Fibroblast of lung (primary cell): ENCODE data around the gene STK16. TPM values are rescaled to one million over a fixed set of nuclear protein-coding genes. Genes with fewer than 3 reads are reported as not detected.
A peak's percentile ranks its signal among the peaks of the same experiment; 100 is the strongest.

Source experiments
- DNase-seq, 2 donors: peaks; one replicate each; pipeline versions ENCODE4 v3.0.0 to v3.0.0-alpha.2; 2010; ENCODE audit warnings: low read depth in 2 of 2
- H2AFZ ChIP-seq: 2 replicates; pipeline ENCODE4 v1.5.1; 2012; ENCODE audit warnings: low read length, control low read depth, inconsistent platforms
- H3K27ac ChIP-seq: 2 replicates; pipeline ENCODE4 v1.5.1; 2011; ENCODE audit warnings: low read length, control low read depth; ENCODE audit not compliant: insufficient read depth
- H3K27me3 ChIP-seq: 2 replicates; pipeline ENCODE4 v1.5.1; 2011; ENCODE audit warnings: mild to moderate bottlenecking, low read length; ENCODE audit not compliant: control insufficient read depth, insufficient read depth
- H3K36me3 ChIP-seq: 2 replicates; pipeline ENCODE4 v1.5.1; 2011; ENCODE audit warnings: low read length; ENCODE audit not compliant: control insufficient read depth, insufficient read depth
- H3K4me1 ChIP-seq: 2 replicates; pipeline ENCODE4 v1.5.1; 2011; ENCODE audit warnings: low read length; ENCODE audit not compliant: control insufficient read depth, insufficient read depth; ENCODE audit errors: extremely low read depth
- H3K4me2 ChIP-seq: 2 replicates; pipeline ENCODE4 v1.5.1; 2011; ENCODE audit warnings: low read length, control low read depth; ENCODE audit not compliant: insufficient read depth; ENCODE audit errors: extremely low read depth
- H3K4me3 ChIP-seq, 4 experiments: fragments of 200-600 bp in 1 of 4; sonication (generic) in 1 of 4; replicated peaks in 1 of 4; 2 replicates each; pipeline ENCODE4 v1.5.1; 2011 to 2016; ENCODE audit warnings: low read length in 4 of 4, low read depth in 3 of 4, mild to moderate bottlenecking in 3 of 4, control low read depth in 2 of 4, inconsistent platforms in 1 of 4, mixed read lengths in 1 of 4; ENCODE audit not compliant: insufficient read depth in 1 of 4; ENCODE audit errors: control extremely low read depth in 1 of 4
- H3K79me2 ChIP-seq: 2 replicates; pipeline ENCODE4 v1.5.1; 2012; ENCODE audit warnings: mild to moderate bottlenecking, low read length, inconsistent platforms; ENCODE audit not compliant: control insufficient read depth, insufficient read depth
- H3K9ac ChIP-seq: 2 replicates; pipeline ENCODE4 v1.5.1; 2011; ENCODE audit warnings: mild to moderate bottlenecking, low read length, control low read depth; ENCODE audit not compliant: insufficient read depth
- H3K9me3 ChIP-seq: 2 replicates; pipeline ENCODE4 v1.5.1; 2012; ENCODE audit warnings: low read depth, low read length; ENCODE audit not compliant: control insufficient read depth, insufficient read depth
- H4K20me1 ChIP-seq: 2 replicates; pipeline ENCODE4 v1.5.1; 2011; ENCODE audit warnings: low read length; ENCODE audit not compliant: control insufficient read depth, insufficient read depth; ENCODE audit errors: extremely low read depth
- CTCF ChIP-seq, 2 donors: IDR thresholded peaks in 1 of 2; conservative IDR thresholded peaks in 1 of 2; 1 replicate in 1 of 2; 2 replicates in 1 of 2; pipeline ENCODE4 v1.5.1; 2011 to 2012; ENCODE audit warnings: low read length in 2 of 2, control low read depth in 1 of 2, inconsistent platforms in 1 of 2, low read depth in 1 of 2, mild to moderate bottlenecking in 1 of 2
- EZH2 ChIP-seq: IDR thresholded peaks from 2 replicates; pipeline ENCODE4 v1.5.1; 2012; ENCODE audit warnings: low read length, control low read depth, mild to moderate bottlenecking; ENCODE audit errors: missing control alignments
- polyA plus RNA-seq, 2 donors: library from polyadenylated mRNA; depleted of rRNA in 1 of 2; stranded (reverse) in 1 of 2; unstranded in 1 of 2; fragments of >200 nt; gene quantifications; 2 replicates each; pipeline ENCODE4 v1.2.1, GENCODE V29; 2011 to 2012; ENCODE audit warnings: missing spikeins in 1 of 2
- total RNA-seq: library from RNA; depleted of rRNA; stranded (reverse); fragments of >200 nt; gene quantifications from 2 replicates; pipeline ENCODE4 v1.2.1, GENCODE V29; 2014

The STK16 gene
- total and polyA plus RNA-seq, 2 donors (not counting 1 experiment from before 2014, with no cell fraction given), result 30.7 to 35.7 TPM

- H4K20me1 ChIP-seq, result no peaks in the 10 kb centered on the region
- peak overlapping the region; percentile 59 to 89 (median 72) for H3K4me3 ChIP-seq
- DNase-seq, result no peak
- peaks cover 16% of the 10 kb centered on the region for H3K79me2 ChIP-seq
- no peaks in the 10 kb centered on the region for H3K27me3 ChIP-seq
- peak overlapping the region; percentile 97 for H3K4me2 ChIP-seq
- H3K27ac ChIP-seq, result peak overlapping the region; percentile 81
- H3K9me3 ChIP-seq, result no peaks in the 10 kb centered on the region
- TF ChIP-seq CTCF (conservative IDR thresholded peaks at IDR 0.05 in 1 of 2, IDR thresholded peaks at IDR 0.05 in 1 of 2; ENCODE audit: low read depth in 1 of 2, low read length in 2 of 2) (no peak), EZH2 (no peak)
- H3K9ac ChIP-seq, result peak overlapping the region; percentile 91
- H2AFZ ChIP-seq, result peak overlapping the region; percentile 40
- H3K36me3 ChIP-seq, result peaks cover 15% of the 10 kb centered on the region
- H3K4me1 ChIP-seq, result peaks cover 2% of the 10 kb centered on the region
These were observed 16.4 kb upstream of the STK16 start for GRCh38 chr2:219228911-219229304.

DNA sequence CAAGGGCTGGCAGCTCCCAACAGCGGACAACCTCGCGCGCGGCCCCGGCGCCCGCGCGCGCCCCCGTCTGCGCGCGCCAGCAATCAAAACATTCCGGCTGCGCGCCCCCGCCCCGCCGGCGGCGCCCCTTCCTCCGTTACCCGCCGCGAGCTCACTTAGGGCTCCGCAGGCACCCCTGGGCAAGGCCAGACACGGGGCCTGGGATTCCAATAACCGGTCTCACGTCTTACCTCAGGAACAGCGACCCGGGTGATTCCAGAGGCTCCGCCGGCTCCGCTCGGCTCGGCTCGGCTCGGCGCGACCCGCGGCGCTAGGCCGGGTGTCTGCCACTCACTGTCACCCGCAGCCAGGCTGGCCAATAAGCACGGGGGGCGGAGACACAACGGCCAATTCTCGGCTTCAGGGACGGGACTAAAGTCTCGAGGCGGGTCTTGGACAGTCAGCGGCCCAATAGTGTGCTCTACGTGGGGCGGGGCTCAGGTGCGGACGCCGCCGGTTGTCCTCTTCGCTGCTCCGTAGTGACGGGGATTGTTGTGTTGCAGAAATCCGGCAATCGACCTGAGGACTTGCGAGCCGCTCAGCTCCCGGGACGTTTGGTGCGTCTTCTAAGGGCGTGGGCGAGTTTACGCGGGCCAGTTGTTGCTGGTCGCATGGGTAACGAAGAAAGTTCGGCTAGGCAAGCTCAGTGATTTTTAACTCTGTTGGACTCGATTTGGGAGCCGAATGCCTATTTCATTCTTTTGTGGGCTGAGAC lies 15.8 kb upstream of the STK16 start, which contains the start of the genes ANKZF1 and ATG9A:
Gene ANKZF1 (plus strand): TSS at position 502 of the 754 bp plus-strand sequence. CDS start 452 bp downstream, outside the sequence.
Gene ATG9A (minus strand): TSS at position 332 of the 754 bp plus-strand sequence. CDS start 1,612 bp downstream, outside the sequence.
- Histone ChIP-seq H3K79me2 (peaks cover 16% of the 10 kb centered on the region), H3K36me3 (peaks cover 12% of the 10 kb centered on the region), H4K20me1 (no peaks in the 10 kb centered on the region), H3K4me3 (peak within 1 kb of the TSS; percentile 59 to 91 (median 82)), H3K4me2 (peak within 1 kb of the TSS; percentile 97), H3K4me1 (peaks cover 2% of the 10 kb centered on the region), H3K27ac (peak within 1 kb of the TSS; percentile 81), H3K27me3 (no peaks in the 10 kb centered on the region), H2AFZ (peak within 1 kb of the TSS; percentile 81), H3K9ac (peak within 1 kb of the TSS; percentile 91), H3K9me3 (no peaks in the 10 kb centered on the region)
- TF ChIP-seq CTCF (conservative IDR thresholded peaks at IDR 0.05 in 1 of 2, IDR thresholded peaks at IDR 0.05 in 1 of 2; ENCODE audit: low read depth in 1 of 2, low read length in 2 of 2) (no peak), EZH2 (no peak)
- DNase-seq, result peak; percentile 98 to 99

- peak; percentile 36 to 38 for DNase-seq
- H3K79me2 ChIP-seq, result peaks cover 16% of the 10 kb centered on the region
These were observed 15.2 kb upstream of the STK16 start for GRCh38 chr2:219230059-219230540.

More at GRCh38 chr2:219230059-219230540, 15.2 kb upstream of the STK16 start:
- peak overlapping the region; percentile 68 for H3K9ac ChIP-seq
- H4K20me1 ChIP-seq, result no peaks in the 10 kb centered on the region
- peaks cover 2% of the 10 kb centered on the region for H3K4me1 ChIP-seq
- no peaks in the 10 kb centered on the region for H3K27me3 ChIP-seq
- H3K4me2 ChIP-seq, result peak overlapping the region; percentile 76
- no peaks in the 10 kb centered on the region for H3K9me3 ChIP-seq
- peak overlapping the region; percentile 73 for H3K27ac ChIP-seq
- TF ChIP-seq EZH2 (no peak), CTCF (conservative IDR thresholded peaks at IDR 0.05 in 1 of 2, IDR thresholded peaks at IDR 0.05 in 1 of 2; ENCODE audit: low read depth in 1 of 2, low read length in 2 of 2) (no peak)
- peak overlapping the region; percentile 81 for H2AFZ ChIP-seq
- peak overlapping the region; percentile 59 to 91 (median 82) for H3K4me3 ChIP-seq
- H3K36me3 ChIP-seq, result peaks cover 9% of the 10 kb centered on the region
